Testis (tissue), 3 donors: ENCODE results near the gene SH3RF3. TPM values are rescaled to one million over a fixed set of nuclear protein-coding genes. Genes with fewer than 3 reads are reported as not detected.

ENCODE experiments used
- DNase-seq: peaks from one replicate; pipeline ENCODE4 v3.0.0-alpha.2; 2019
- H3K27ac ChIP-seq, 2 donors: fragments of 200-600 bp; sonication (generic); one replicate each; pipeline ENCODE4 v1.5.1; 2019
- H3K27me3 ChIP-seq: fragments of 200-600 bp; sonication (generic); one replicate; pipeline ENCODE4 v1.5.1; 2019
- H3K36me3 ChIP-seq: fragments of 200-600 bp; sonication (generic); one replicate; pipeline ENCODE4 v1.5.1; 2017; ENCODE audit warnings: low read depth; ENCODE audit errors: missing control alignments
- H3K4me1 ChIP-seq: fragments of 200-600 bp; sonication (generic); one replicate; pipeline ENCODE4 v1.5.1; 2019
- H3K4me3 ChIP-seq, 2 donors: fragments of 200-600 bp; sonication (generic); one replicate each; pipeline ENCODE4 v1.5.1; 2017 to 2019
- H3K9me3 ChIP-seq: fragments of 200-600 bp; sonication (generic); one replicate; pipeline ENCODE4 v1.5.1; 2017
- CTCF ChIP-seq, 3 experiments: fragments of 450-650 bp in 2 of 3; fragments of 200-600 bp in 1 of 3; sonication (generic) in 1 of 3; IDR thresholded peaks; one replicate each; pipeline ENCODE4 v1.5.1; 2016 to 2019; ENCODE audit warnings: antibody characterized with exemption in 3 of 3, mild to moderate bottlenecking in 2 of 3, moderate library complexity in 1 of 3
- POLR2A ChIP-seq: fragments of 450-650 bp; IDR thresholded peaks from one replicate; pipeline ENCODE4 v1.6.1; 2017; ENCODE audit warnings: antibody characterized with exemption, mild to moderate bottlenecking, moderate library complexity
- WGBS, 2 donors: methylation state at CpG; one replicate each; pipeline ENCODE4 v1.1.5; 2018; 5-methylcytosine and 5-hydroxymethylcytosine counted together
- intact Hi-C: fragments of 100-400 bp; cut with DNase I; formaldehyde crosslinking; loops from one replicate; pipeline ENCODE4 v1.15.1; 2023; ENCODE audit warnings: low total_unique reads
- polyA plus RNA-seq: library from polyadenylated mRNA; stranded (reverse); fragments of 350-450 nt; fragmentation: Illumina TruSeq; extraction: RNeasy Lipid Tissue Mini Kit (QIAGEN cat#74804); gene quantifications from one replicate; pipeline ENCODE4 v1.2.3, GENCODE V29; 2014; ENCODE audit warnings: low read depth, low replicate concordance; ENCODE audit not compliant: insufficient read depth
- total RNA-seq, 2 donors: library from RNA; depleted of rRNA; stranded (reverse); fragments of >200 nt; gene quantifications; one replicate each; pipeline ENCODE4 v1.2.3, GENCODE V29; 2016

SH3RF3 gene
- total and polyA plus RNA-seq, 3 donors from 2014 or later: 9.3 to 20.1 (median 16.5) TPM

DNA sequence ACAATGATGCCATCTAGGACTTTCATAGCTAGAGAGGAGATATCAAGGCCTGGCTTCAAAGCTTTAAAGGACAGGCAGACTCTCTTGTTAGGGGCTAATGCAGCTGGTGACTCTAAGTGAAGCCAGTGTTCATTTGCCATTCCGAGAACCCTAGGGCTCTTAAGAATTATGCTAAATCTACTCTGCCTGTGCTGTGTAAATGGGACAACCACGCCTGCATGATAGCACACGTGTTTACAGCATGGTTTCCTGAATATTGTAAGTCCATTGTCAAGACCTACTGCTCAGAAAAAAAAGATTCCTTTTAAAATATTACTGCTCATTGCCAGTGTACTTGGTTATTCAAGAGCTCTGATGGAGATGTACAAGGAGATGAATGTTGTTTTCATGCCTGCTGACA is 296.4 kb downstream of the SH3RF3 start:
- no peak overlapping the region for H3K4me3 ChIP-seq
- no peak overlapping the region for H3K27ac ChIP-seq
- H3K27me3 ChIP-seq: no peaks in the 10 kb centered on the region
- no peaks in the 10 kb centered on the region for H3K9me3 ChIP-seq
- H3K4me1 ChIP-seq: no peaks in the 10 kb centered on the region
- DNase-seq: no peak
- 94% methylated on average over 3 of the region's 3 CpGs for WGBS, 2 donors
- TF ChIP-seq POLR2A (no peak), CTCF (IDR thresholded peaks at IDR 0.05) (no peak)
- intact Hi-C loops: no loop called here
- no peaks in the 10 kb centered on the region for H3K36me3 ChIP-seq

DNA sequence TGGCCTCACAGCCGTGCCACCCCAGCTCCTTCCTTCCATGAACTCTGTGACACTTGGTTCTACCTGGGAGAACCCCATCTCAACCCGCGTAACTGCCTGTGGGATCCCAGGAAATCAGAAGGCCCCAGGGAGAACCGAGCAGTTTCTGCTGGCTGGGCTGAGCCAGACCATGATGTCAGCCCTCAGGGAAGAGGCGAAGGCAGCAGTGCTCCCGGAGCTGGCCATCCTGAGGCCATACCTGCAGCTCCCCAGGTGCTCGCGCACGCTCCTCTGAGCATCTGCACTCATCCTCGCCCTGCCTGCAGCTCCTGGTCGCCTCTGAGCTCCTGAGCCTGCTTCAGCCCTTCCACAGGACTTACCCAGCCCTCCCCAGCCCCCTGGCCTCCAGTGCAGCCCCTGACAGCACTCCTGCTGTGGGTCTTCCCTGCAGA is 298.7 kb downstream of the SH3RF3 start:
- no peaks in the 10 kb centered on the region for H3K27me3 ChIP-seq
- no peak overlapping the region for H3K27ac ChIP-seq
- no peak for DNase-seq
- WGBS, 2 donors: 92 to 94% methylated on average over 11 of the region's 11 CpGs
- intact Hi-C loops: no loop called here
- no peaks in the 10 kb centered on the region for H3K4me1 ChIP-seq
- no peaks in the 10 kb centered on the region for H3K9me3 ChIP-seq
- TF ChIP-seq CTCF (IDR thresholded peaks at IDR 0.05): no peak
- no peak for TF ChIP-seq POLR2A
- H3K4me3 ChIP-seq: no peak overlapping the region
- H3K36me3 ChIP-seq: no peaks in the 10 kb centered on the region

DNA sequence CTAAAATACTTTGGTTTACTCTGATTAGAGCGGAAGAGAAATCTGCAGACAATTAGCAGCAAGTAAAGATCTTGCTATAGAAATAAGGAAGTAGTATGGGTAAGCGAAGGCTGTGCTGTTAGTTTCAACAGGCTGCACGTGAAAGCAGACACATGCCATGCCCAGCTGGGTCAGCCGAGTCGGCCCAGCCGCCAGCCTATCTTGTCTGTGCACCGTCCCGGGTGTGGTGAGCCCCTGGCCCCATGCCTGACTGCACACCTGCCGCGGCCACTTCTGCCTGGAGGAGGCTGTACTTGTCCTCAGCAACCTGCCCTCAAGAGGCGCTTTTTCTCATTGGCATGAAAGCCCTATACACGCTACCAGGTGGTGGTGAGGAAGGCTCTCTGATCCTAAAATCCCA is 299.3 kb downstream of the SH3RF3 start:
- H3K36me3 ChIP-seq: no peaks in the 10 kb centered on the region

GRCh38 chr2:109428841-109429566 is 300.0 kb downstream of the SH3RF3 start:
- Histone ChIP-seq H3K36me3 (no peaks in the 10 kb centered on the region), H3K4me3 (no peak overlapping the region), H3K27ac (no peak overlapping the region), H3K27me3 (no peaks in the 10 kb centered on the region), H3K4me1 (no peaks in the 10 kb centered on the region), H3K9me3 (no peaks in the 10 kb centered on the region)
- no peak for DNase-seq
- WGBS, 2 donors: 93 to 94% methylated on average over 15 to 19 of the region's 19 CpGs
- intact Hi-C loops: no loop called here
- no peak for TF ChIP-seq POLR2A
- TF ChIP-seq CTCF (IDR thresholded peaks at IDR 0.05): no peak

More for the DNA sequence above, 299.3 kb downstream of the SH3RF3 start:
- 88 to 90% methylated on average over 12 of the region's 12 CpGs for WGBS, 2 donors
- H3K4me1 ChIP-seq: no peaks in the 10 kb centered on the region
- no peaks in the 10 kb centered on the region for H3K9me3 ChIP-seq
- H3K27ac ChIP-seq: no peak overlapping the region
- H3K4me3 ChIP-seq: no peak overlapping the region
- H3K27me3 ChIP-seq: no peaks in the 10 kb centered on the region
- TF ChIP-seq POLR2A (no peak), CTCF (IDR thresholded peaks at IDR 0.05) (no peak)
- intact Hi-C loops: no loop called here
- DNase-seq: no peak
